Measurements from ENCODE around the gene PDIA2.

- TF ChIP-seq YY1 (tag by site-specific recombination; IDR thresholded peaks at IDR 0.05) (no peak), TSHZ1 (tag by site-specific recombination; IDR thresholded peaks at IDR 0.05; ENCODE audit: borderline replicate concordance) (no peak), CTCF (tag by site-specific recombination; IDR thresholded peaks at IDR 0.05) (no peak), ZBTB7A (tag by site-specific recombination; IDR thresholded peaks at IDR 0.05; ENCODE audit: low read depth) (no peak), ZNF639 (tag by site-specific recombination; IDR thresholded peaks at IDR 0.05) (no peak), ZNF48 (tag by site-specific recombination; IDR thresholded peaks at IDR 0.05) (no peak), SP2 (tag by site-specific recombination; IDR thresholded peaks at IDR 0.05) (no peak), PBX3 (CRISPR knock-in tag; IDR thresholded peaks at IDR 0.05) (no peak), ZNF335 (tag by site-specific recombination; conservative IDR thresholded peaks at IDR 0.05) (no peak; the same call in 1 of the 2 replicates), ZNF202 (tag by site-specific recombination; IDR thresholded peaks at IDR 0.05; ENCODE audit: borderline replicate concordance) (no peak), ZNF175 (tag by site-specific recombination; IDR thresholded peaks at IDR 0.05) (no peak), ZNF629 (tag by site-specific recombination; IDR thresholded peaks at IDR 0.05) (no peak), ZBTB6 (tag by site-specific recombination; IDR thresholded peaks at IDR 0.05) (no peak)
- TF ChIP-seq, protein P1, sequence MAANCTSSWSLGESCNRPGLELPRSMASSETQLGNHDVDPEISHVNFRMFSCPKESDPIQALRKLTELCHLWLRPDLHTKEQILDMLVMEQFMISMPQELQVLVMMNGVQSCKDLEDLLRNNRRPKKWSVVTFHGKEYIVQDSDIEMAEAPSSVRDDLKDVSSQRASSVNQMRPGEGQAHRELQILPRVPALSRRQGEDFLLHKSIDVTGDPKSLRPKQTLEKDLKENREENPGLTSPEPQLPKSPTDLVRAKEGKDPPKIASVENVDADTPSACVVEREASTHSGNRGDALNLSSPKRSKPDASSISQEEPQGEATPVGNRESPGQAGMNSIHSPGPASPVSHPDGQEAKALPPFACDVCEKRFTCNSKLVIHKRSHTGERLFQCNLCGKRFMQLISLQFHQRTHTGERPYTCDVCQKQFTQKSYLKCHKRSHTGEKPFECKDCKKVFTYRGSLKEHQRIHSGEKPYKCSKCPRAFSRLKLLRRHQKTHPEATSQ (tag by site-specific recombination; IDR thresholded peaks at IDR 0.05): no peak
These were observed 35.9 kb upstream of the PDIA2 start for GRCh38 chr16:247027-247426.

All from HEK293 (cell line).